Measurements from ENCODE around the gene KCNC4.

Gene KCNC4

DNA sequence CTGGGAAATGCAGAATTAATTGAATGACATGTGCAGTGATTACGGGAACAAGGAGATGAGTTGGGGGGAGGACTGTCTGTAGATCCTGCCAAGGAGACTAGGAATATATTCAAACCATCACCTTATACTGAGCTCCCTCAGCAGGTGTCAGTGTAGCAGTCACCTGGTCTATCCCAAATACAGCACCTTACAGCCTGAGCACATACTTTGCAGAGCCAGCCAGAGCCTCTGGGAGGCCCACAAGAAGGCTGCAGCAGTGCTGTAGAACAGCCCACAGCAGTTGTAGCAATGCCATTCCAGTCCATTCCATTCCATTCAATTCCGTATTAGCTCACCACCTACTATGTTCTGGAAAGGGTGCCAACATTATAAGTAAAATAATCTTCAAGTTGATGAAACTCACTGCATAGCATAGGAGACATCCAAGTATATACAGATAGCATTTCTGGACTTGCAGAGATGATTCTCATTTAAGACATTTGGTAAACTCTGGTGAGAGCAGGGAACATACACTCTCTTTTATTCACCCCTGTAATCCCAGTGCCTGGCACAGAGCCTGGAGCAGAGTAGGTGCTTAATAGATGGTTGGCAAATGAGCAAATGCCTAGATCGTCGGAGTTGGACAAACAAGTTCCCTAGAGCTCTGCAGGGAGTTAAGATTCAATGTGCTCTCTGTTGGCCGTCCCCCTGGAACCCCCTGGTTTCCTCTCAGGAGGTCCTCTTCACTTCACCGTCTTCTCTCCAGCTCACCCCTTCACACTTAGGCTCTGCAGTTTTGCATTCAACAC, 44.7 kb downstream of the KCNC4 start:
- no peaks in the 10 kb centered on the region for H3K9me3 ChIP-seq (ENCODE audit: control insufficient read depth, insufficient read depth, low read length)
- peaks cover 1% of the 10 kb centered on the region; the same call in 1 of the 2 replicates for H3K36me3 ChIP-seq (ENCODE audit: control insufficient read depth, insufficient read depth, low read length)
- no CpG with 5 or more reads among the region's 6 CpGs for WGBS (ENCODE audit: insufficient coverage, insufficient read length)
- no peak overlapping the region for H3K27ac ChIP-seq (ENCODE audit: low read length)
- no peaks in the 10 kb centered on the region for H3K4me1 ChIP-seq (ENCODE audit: control insufficient read depth, insufficient read depth, low read length)
- no peak for DNase-seq (ENCODE audit: low read depth, low spot score)
- no peak overlapping the region for H3K4me3 ChIP-seq (ENCODE audit: low read length)
- H3K27me3 ChIP-seq (ENCODE audit: control insufficient read depth, insufficient read depth, low read length) = no peaks in the 10 kb centered on the region

DNA sequence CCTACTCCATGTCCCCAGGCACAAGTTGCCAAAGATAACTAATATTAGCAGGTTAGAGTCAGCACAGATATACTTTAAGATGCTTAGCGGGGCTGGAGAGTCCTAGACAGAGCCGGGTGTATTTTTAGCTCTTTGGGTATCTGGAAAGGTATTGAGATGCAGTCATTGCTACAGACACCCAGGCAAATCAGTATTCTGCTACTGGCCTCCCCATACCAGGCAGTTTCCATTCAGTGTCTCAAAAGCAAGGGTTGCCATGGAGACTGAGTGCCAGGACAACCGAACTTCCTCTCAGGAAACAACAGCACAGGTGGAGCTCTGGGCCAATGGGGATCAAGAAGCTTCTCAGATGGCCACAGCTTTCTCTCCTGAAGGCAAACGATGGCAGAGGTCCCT, 45.3 kb downstream of the KCNC4 start:
- Histone ChIP-seq H3K36me3 (ENCODE audit: control insufficient read depth, insufficient read depth, low read length) (peaks cover 2% of the 10 kb centered on the region; the same call in 1 of the 2 replicates), H3K9me3 (ENCODE audit: control insufficient read depth, insufficient read depth, low read length) (no peaks in the 10 kb centered on the region), H3K27ac (ENCODE audit: low read length) (no peak overlapping the region), H3K27me3 (ENCODE audit: control insufficient read depth, insufficient read depth, low read length) (no peaks in the 10 kb centered on the region), H3K4me3 (ENCODE audit: low read length) (no peak overlapping the region), H3K4me1 (ENCODE audit: control insufficient read depth, insufficient read depth, low read length) (no peaks in the 10 kb centered on the region)
- WGBS (ENCODE audit: insufficient coverage, insufficient read length) = no CpG with 5 or more reads among the region's 4 CpGs
- DNase-seq (ENCODE audit: low read depth, low spot score) = no peak

DNA sequence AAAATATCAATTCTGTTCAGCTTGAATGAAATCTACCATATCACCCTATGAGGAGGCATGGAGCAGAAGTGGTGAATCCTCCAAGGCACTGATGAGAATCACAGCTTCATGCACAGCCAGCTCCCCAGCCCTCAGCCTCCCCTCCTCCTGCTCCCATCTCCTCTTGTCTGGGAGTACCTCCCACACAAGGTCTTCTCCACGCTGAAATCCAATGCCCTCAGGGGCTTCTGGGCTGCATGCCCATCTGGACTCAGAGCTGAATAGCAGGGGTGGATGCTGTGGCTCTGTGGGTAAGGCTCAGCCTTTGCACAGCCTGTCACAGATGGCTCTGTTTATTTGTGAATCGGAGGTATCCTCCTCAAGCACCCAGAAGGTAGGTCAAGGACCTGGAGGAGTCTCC, 48.6 kb downstream of the KCNC4 start:
- Histone ChIP-seq H3K27ac (ENCODE audit: low read length) (no peak overlapping the region), H3K27me3 (ENCODE audit: control insufficient read depth, insufficient read depth, low read length) (no peaks in the 10 kb centered on the region), H3K4me3 (ENCODE audit: low read length) (no peak overlapping the region), H3K36me3 (ENCODE audit: control insufficient read depth, insufficient read depth, low read length) (peaks cover 2% of the 10 kb centered on the region; the same call in 1 of the 2 replicates), H3K4me1 (ENCODE audit: control insufficient read depth, insufficient read depth, low read length) (no peaks in the 10 kb centered on the region), H3K9me3 (ENCODE audit: control insufficient read depth, insufficient read depth, low read length) (no peaks in the 10 kb centered on the region)
- WGBS (ENCODE audit: insufficient coverage, insufficient read length) = no CpG with 5 or more reads among the region's 2 CpGs
- no peak for DNase-seq (ENCODE audit: low read depth, low spot score)

DNA sequence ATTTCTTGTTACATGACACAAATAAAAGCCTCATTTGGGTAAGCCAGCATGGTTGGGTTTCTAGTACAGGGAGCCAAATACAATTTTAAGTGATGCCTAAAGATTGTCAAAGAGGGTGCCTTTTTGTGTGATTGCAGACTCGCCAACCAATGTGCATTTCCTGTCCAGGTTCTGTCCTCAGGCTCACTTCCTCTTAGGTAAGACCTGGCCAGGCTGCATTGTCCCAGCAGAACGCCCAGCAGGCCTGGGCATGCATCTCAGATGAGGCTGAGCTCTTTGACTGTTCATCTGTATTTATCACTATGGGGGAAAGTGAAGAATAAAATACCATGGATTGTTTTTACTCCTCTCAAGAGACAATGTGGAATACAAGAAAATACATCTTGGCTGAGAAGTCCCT, 49.7 kb downstream of the KCNC4 start:
- DNase-seq (ENCODE audit: low read depth, low spot score) = no peak
- WGBS (ENCODE audit: insufficient coverage, insufficient read length) = no CpG with 5 or more reads among the region's 2 CpGs
- H3K4me1 ChIP-seq (ENCODE audit: control insufficient read depth, insufficient read depth, low read length) = no peaks in the 10 kb centered on the region
- H3K4me3 ChIP-seq (ENCODE audit: low read length) = no peak overlapping the region
- peaks cover 2% of the 10 kb centered on the region; the same call in 1 of the 2 replicates for H3K36me3 ChIP-seq (ENCODE audit: control insufficient read depth, insufficient read depth, low read length)
- no peaks in the 10 kb centered on the region for H3K9me3 ChIP-seq (ENCODE audit: control insufficient read depth, insufficient read depth, low read length)
- no peak overlapping the region for H3K27ac ChIP-seq (ENCODE audit: low read length)
- no peaks in the 10 kb centered on the region for H3K27me3 ChIP-seq (ENCODE audit: control insufficient read depth, insufficient read depth, low read length)

All from iPS DF 6.9 (cell line).